Lung (tissue), 12 donors: ENCODE data around the gene CFAP91. TPM values are rescaled to one million over a fixed set of nuclear protein-coding genes. Genes with fewer than 3 reads are reported as not detected.

Experiments
- ATAC-seq: fragments of 200-7000 bp; cut with Tn5 transposase; one replicate; pipeline ENCODE4 v1.9.1; 2020; ENCODE audit warnings: moderate number of reproducible peaks; ENCODE audit not compliant: insufficient read depth, low FRiP score
- DNase-seq, 3 donors: peaks; one replicate each; pipeline ENCODE4 v3.0.0-alpha.2; 2013 to 2017
- H3K27ac ChIP-seq, 2 donors: one replicate each; pipeline ENCODE4 v1.5.1; 2013; ENCODE audit warnings: mild to moderate bottlenecking in 2 of 2, moderate library complexity in 2 of 2, control low read depth in 1 of 2, inconsistent platforms in 1 of 2, low read depth in 1 of 2, low read length in 1 of 2
- H3K27me3 ChIP-seq, 3 donors: one replicate each; pipeline ENCODE4 v1.5.1; 2013; ENCODE audit warnings: low read length in 2 of 3; ENCODE audit not compliant: control insufficient read depth in 3 of 3, insufficient read depth in 3 of 3
- H3K36me3 ChIP-seq, 4 donors: one replicate each; pipeline ENCODE4 v1.5.1; 2013; ENCODE audit warnings: low read length in 4 of 4, mild to moderate bottlenecking in 1 of 4, moderate library complexity in 1 of 4; ENCODE audit not compliant: control insufficient read depth in 4 of 4, insufficient read depth in 4 of 4
- H3K4me1 ChIP-seq, 5 donors: one replicate each; pipeline ENCODE4 v1.5.1; 2013; ENCODE audit warnings: low read length in 5 of 5, mild to moderate bottlenecking in 2 of 5, moderate library complexity in 1 of 5; ENCODE audit not compliant: control insufficient read depth in 5 of 5, insufficient read depth in 5 of 5
- H3K4me3 ChIP-seq: one replicate; pipeline ENCODE4 v1.5.1; 2013; ENCODE audit warnings: mild to moderate bottlenecking, control low read depth, moderate library complexity
- H3K9ac ChIP-seq, 2 donors: one replicate each; pipeline ENCODE4 v1.5.1; 2013; ENCODE audit warnings: low read length in 2 of 2, control low read depth in 1 of 2; ENCODE audit not compliant: insufficient read depth in 1 of 2
- H3K9me3 ChIP-seq, 4 donors: one replicate each; pipeline ENCODE4 v1.5.1; 2013; ENCODE audit warnings: low read length in 3 of 4, mild to moderate bottlenecking in 1 of 4, moderate library complexity in 1 of 4; ENCODE audit not compliant: control insufficient read depth in 4 of 4, insufficient read depth in 3 of 4
- WGBS, 2 donors: extraction: QIAGEN DNeasy Blood & Tissue Kit; methylation state at CpG; one replicate each; pipeline ENCODE4 v1.1.7; 2013; 5-methylcytosine and 5-hydroxymethylcytosine counted together
- polyA plus RNA-seq, 2 donors: library from polyadenylated mRNA; stranded (reverse); fragments of 200-250 nt; gene quantifications; one replicate each; pipeline ENCODE4 v1.2.1, GENCODE V29; 2013
- total RNA-seq, 2 donors: library from RNA; depleted of rRNA in 1 of 2; stranded (reverse); fragments of >200 nt in 1 of 2; gene quantifications; one replicate each; pipeline ENCODE4 v1.2.1, GENCODE V29; 2014 to 2021
- TF ChIP-seq, protein P1 (sequence below): IDR thresholded peaks from 2 replicates; pipeline ENCODE4 v1.5.1; 2012; ENCODE audit warnings: mild to moderate bottlenecking; ENCODE audit errors: control extremely low read depth, extremely low read depth
- donor health status: control.
- donor health status: control.
- donor health status: Bipolar disorder and iron deficiency.
- donor health status: healthy.
- donor health status: DM: yes; HTN: yes; CAD: no.

The CFAP91 gene
- total and polyA plus RNA-seq, 4 donors, result 3.4 to 19.0 (median 11.1) TPM

DNA sequence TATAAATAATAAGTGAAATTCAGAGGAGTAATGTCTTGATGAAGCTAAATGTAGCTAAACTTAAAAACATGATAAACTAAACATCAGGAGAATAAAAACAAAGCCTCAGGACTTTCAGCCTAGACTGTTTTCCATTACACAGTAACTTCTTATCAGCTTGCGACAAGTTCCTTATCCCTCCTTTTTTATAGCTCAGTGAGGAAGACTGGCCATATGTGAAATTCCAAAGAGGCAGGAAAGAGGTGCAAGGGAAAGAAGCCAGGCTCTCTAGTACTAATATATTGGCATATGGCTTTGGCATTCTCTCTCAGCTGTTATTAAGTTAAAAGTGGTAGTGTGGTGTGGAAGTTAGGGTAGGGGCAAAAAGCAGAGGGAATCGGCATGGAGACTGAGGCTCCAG, 30.0 kb upstream of the CFAP91 start:
- Histone ChIP-seq H3K27ac (peak overlapping the region in 1 of 2 donors; percentile 90), H3K9ac (no peak overlapping the region), H3K27me3 (no peaks in the 10 kb centered on the region), H3K9me3 (no peaks in the 10 kb centered on the region), H3K36me3 (peaks cover 8 to 17% (median 13%) of the 10 kb centered on the region in 4 donors), H3K4me3 (no peak overlapping the region), H3K4me1 (peaks cover 0 to 25% (median 9%) of the 10 kb centered on the region in 5 donors)
- WGBS, 2 donors, result 80 to 96% methylated on average over 2 of the region's 2 CpGs
- no peak for ATAC-seq
- no peak for DNase-seq
- TF ChIP-seq, protein P1, sequence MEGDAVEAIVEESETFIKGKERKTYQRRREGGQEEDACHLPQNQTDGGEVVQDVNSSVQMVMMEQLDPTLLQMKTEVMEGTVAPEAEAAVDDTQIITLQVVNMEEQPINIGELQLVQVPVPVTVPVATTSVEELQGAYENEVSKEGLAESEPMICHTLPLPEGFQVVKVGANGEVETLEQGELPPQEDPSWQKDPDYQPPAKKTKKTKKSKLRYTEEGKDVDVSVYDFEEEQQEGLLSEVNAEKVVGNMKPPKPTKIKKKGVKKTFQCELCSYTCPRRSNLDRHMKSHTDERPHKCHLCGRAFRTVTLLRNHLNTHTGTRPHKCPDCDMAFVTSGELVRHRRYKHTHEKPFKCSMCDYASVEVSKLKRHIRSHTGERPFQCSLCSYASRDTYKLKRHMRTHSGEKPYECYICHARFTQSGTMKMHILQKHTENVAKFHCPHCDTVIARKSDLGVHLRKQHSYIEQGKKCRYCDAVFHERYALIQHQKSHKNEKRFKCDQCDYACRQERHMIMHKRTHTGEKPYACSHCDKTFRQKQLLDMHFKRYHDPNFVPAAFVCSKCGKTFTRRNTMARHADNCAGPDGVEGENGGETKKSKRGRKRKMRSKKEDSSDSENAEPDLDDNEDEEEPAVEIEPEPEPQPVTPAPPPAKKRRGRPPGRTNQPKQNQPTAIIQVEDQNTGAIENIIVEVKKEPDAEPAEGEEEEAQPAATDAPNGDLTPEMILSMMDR, result no peak

DNA sequence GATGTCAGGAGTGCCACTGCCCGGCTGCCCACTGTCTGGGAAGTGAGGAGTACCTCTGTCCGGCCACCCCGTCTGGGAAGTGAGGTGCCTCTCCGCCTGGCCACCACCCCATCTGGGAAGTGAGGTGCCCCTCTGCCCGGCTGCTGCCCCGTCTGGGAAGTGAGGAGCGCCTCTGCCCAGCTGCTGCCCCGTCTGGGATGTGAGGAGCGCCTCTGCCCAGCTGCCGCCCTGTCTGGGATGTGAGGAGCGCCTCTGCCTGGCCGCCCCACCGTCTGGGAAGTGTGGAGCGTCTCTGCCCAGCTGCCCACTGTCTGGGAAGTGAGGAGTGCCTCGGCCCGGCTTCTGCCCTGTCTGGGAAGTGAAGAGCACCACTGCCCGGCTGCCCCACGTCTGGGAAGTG, 28.9 kb upstream of the CFAP91 start:
- no peak for DNase-seq
- Histone ChIP-seq H3K4me1 (peaks cover 0 to 26% (median 10%) of the 10 kb centered on the region in 5 donors), H3K9ac (no peak overlapping the region), H3K36me3 (peaks cover 8 to 17% (median 13%) of the 10 kb centered on the region in 4 donors), H3K27ac (peak overlapping the region in 1 of 2 donors; percentile 90), H3K27me3 (no peaks in the 10 kb centered on the region), H3K9me3 (no peaks in the 10 kb centered on the region), H3K4me3 (no peak overlapping the region)
- TF ChIP-seq, protein P1, result no peak
- WGBS, 2 donors, result 88 to 93% methylated on average over 18 of the region's 18 CpGs
- no peak for ATAC-seq

DNA sequence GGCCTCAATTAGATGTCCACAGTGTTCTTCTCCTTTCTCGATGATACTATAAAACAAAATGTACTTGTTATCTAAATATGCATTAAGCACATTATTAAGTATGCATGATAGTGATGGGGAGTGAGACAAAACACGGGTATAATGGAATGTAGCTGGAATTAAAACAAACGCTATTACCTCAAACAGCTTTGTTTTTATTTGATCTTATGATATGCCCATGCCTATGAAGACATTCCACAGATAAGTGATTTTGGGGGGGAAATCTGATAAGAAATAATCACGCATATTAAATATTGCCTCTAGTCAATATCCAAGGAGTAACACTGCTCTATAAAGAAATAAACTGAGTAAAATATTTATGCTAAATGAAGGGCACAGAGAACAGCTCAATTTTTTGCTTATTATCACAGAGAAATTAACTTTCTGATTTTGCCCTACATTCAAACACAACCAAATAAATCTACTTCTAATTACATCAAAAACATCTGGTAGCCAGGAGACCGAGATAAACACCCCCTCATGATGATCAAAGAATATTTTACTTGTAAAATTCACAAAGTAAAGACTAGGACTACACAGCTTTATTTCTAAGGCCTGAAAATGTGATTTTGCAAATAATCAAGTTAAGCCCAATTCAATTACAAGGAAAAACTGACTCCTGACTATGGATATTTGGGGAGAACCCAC, 27.5 kb upstream of the CFAP91 start:
- H3K4me3 ChIP-seq, result no peak overlapping the region
- TF ChIP-seq, protein P1, result no peak
- no peak for DNase-seq
- H3K9me3 ChIP-seq, result no peaks in the 10 kb centered on the region
- H3K36me3 ChIP-seq, result peaks cover 8 to 14% (median 12%) of the 10 kb centered on the region in 4 donors
- WGBS, 2 donors, result 81 to 82% methylated on average over 5 of the region's 5 CpGs
- peak overlapping the region in 1 of 2 donors; percentile 84 for H3K27ac ChIP-seq
- no peak for ATAC-seq
- H3K4me1 ChIP-seq, result peaks cover 0 to 23% (median 10%) of the 10 kb centered on the region in 5 donors
- H3K9ac ChIP-seq, result no peak overlapping the region
- no peaks in the 10 kb centered on the region for H3K27me3 ChIP-seq

DNA sequence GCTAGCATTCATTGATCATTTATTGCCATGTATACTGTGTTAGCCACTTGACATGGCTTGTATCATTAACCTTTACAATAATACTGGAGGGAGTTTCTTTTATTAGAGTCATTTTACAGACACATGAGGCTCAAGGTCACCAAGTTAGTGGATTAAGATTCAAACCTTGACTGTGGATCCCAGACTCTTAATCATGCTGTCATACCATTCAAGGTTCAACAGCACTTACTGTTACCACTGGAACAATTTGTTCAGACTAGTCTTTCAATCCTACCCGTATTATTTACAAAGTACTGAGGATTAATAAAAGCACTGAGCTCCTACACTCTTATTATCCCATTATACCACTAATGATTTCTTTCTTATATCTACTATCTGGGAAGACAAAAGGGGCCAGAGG, 26.8 kb upstream of the CFAP91 start:
- peak overlapping the region in 1 of 2 donors; percentile 84 for H3K27ac ChIP-seq
- no peak for ATAC-seq
- TF ChIP-seq, protein P1, result no peak
- H3K27me3 ChIP-seq, result no peaks in the 10 kb centered on the region
- WGBS, 2 donors, result 40 to 63% methylated on average over 1 of the region's 1 CpG
- DNase-seq, result no peak
- peaks cover 0 to 21% (median 10%) of the 10 kb centered on the region in 5 donors for H3K4me1 ChIP-seq
- no peak overlapping the region for H3K4me3 ChIP-seq
- peaks cover 8 to 14% (median 12%) of the 10 kb centered on the region in 4 donors for H3K36me3 ChIP-seq
- no peaks in the 10 kb centered on the region for H3K9me3 ChIP-seq
- peak overlapping the region in 1 of 2 donors; percentile 51 for H3K9ac ChIP-seq
